HepG2 (cell line): ENCODE measurements around the gene SPATA12. TPM values are rescaled to one million over a fixed set of nuclear protein-coding genes. Genes with fewer than 3 reads are reported as not detected.

Experiments
- ATAC-seq: fragments of 200-7000 bp; cut with Tn5 transposase; 3 replicates; pipeline ENCODE4 v1.9.1; 2020; ENCODE audit warnings: mild to moderate bottlenecking, moderate library complexity
- BruUV-seq: library from RNA; stranded (reverse); fragments of 400-500 nt; replicated peaks from 2 replicates; lab custom pipeline; 2021; lab: Mats Ljungman, UMichigan
- CTCF ChIA-PET: fragments of 300-600 bp; formaldehyde crosslinking; extraction: SDS; loops from one replicate; lab custom pipeline; 2021; ENCODE audit warnings: low total read pairs, inconsistent platforms, low intra/inter-chr PET ratio; lab: Yijun Ruan, JAX
- POLR2A ChIA-PET: fragments of 350-600 bp; sonication (Branson Sonifier 250); formaldehyde crosslinking; loops from one replicate; lab custom pipeline; 2020; ENCODE audit warnings: antibody characterized with exemption, inconsistent platforms; lab: Yijun Ruan, JAX
- DNase-seq: peaks from one replicate; pipeline ENCODE4 v3.0.0-alpha.2; 2015; ENCODE audit warnings: low spot score
- FAIRE-seq: peaks from 3 replicates; lab custom pipeline; 2011; peaks lifted over from hg19 to GRCh38; lab: Jason Lieb, UNC
- H2AFZ ChIP-seq: one replicate; pipeline ENCODE4 v1.6.1; 2011; ENCODE audit warnings: low read length, inconsistent platforms
- H3K27ac ChIP-seq: fragments of 300-600 bp; 3 replicates; pipeline ENCODE4 v1.8.0; 2011; ENCODE audit warnings: mixed run types, mild to moderate bottlenecking, mixed read lengths, low read length, inconsistent platforms; ENCODE audit not compliant: insufficient read depth; ENCODE audit errors: extremely low read length
- H3K27me3 ChIP-seq, 2 experiments: fragments of 200-600 bp in 1 of 2; 2 replicates in 1 of 2; 3 replicates in 1 of 2; pipeline versions ENCODE4 v1.6.0 to v1.8.0; 2011; ENCODE audit warnings: low read length in 2 of 2, mild to moderate bottlenecking in 2 of 2, moderate library complexity in 2 of 2, inconsistent platforms in 1 of 2; ENCODE audit not compliant: insufficient read depth in 2 of 2, control insufficient read depth in 1 of 2
- H3K36me3 ChIP-seq, 2 experiments: fragments of 200-600 bp in 1 of 2; replicated peaks in 1 of 2; 2 replicates in 1 of 2; 3 replicates in 1 of 2; pipeline versions ENCODE4 v1.5.1 to v1.8.0; 2011; ENCODE audit warnings: low read length in 2 of 2, inconsistent platforms in 1 of 2; ENCODE audit not compliant: insufficient read depth in 2 of 2, control insufficient read depth in 1 of 2
- H3K4me1 ChIP-seq: 2 replicates; pipeline ENCODE4 v1.5.1; 2012; ENCODE audit warnings: low read length, inconsistent platforms; ENCODE audit not compliant: insufficient read depth
- H3K4me2 ChIP-seq: 2 replicates; pipeline ENCODE4 v1.6.0; 2011; ENCODE audit warnings: low read depth, low read length, inconsistent platforms
- H3K4me3 ChIP-seq, 3 experiments: fragments of 200-600 bp in 1 of 3; sonication (generic), shearing (Covaris generic) in 1 of 3; replicated peaks in 1 of 3; 2 replicates each; pipeline ENCODE4 v1.5.1; 2011 to 2016; ENCODE audit warnings: low read length in 3 of 3, inconsistent platforms in 2 of 3, low read depth in 2 of 3, mild to moderate bottlenecking in 2 of 3, control low read depth in 1 of 3, mixed read lengths in 1 of 3; ENCODE audit not compliant: insufficient read depth in 1 of 3
- H3K79me2 ChIP-seq: one replicate; pipeline ENCODE4 v1.6.1; 2011; ENCODE audit warnings: low read length, inconsistent platforms; ENCODE audit not compliant: insufficient read depth
- H3K9ac ChIP-seq: 2 replicates; pipeline ENCODE4 v1.6.0; 2011; ENCODE audit warnings: mild to moderate bottlenecking, low read depth, low read length, inconsistent platforms; ENCODE audit not compliant: insufficient read depth
- H3K9me3 ChIP-seq: 2 replicates; pipeline ENCODE4 v1.5.1; 2012; ENCODE audit warnings: mild to moderate bottlenecking, low read length
- H4K20me1 ChIP-seq: 2 replicates; pipeline ENCODE4 v1.6.0; 2011; ENCODE audit warnings: inconsistent platforms, mild to moderate bottlenecking, low read length, moderate library complexity; ENCODE audit not compliant: insufficient read depth
- ARHGAP35 ChIP-seq: sonication (generic); formaldehyde crosslinking; IDR thresholded peaks from 2 replicates; pipeline ENCODE4 v1.9.0; 2022; ENCODE audit warnings: mild to moderate bottlenecking, inconsistent platforms, moderate library complexity, missing genetic modification reagents, borderline replicate concordance
- DBP ChIP-seq: sonication (generic); formaldehyde crosslinking; IDR thresholded peaks from 2 replicates; pipeline ENCODE4 v1.4.0; 2020; ENCODE audit warnings: missing genetic modification reagents; ENCODE audit errors: not compliant biosample characterization
- FOSL2 ChIP-seq: sonication (generic); formaldehyde crosslinking; IDR thresholded peaks from 2 replicates; pipeline ENCODE4 v1.4.0; 2020; ENCODE audit warnings: missing genetic modification reagents
- FOXM1 ChIP-seq: sonication (generic); formaldehyde crosslinking; IDR thresholded peaks from 2 replicates; pipeline ENCODE4 v1.5.0; 2020; ENCODE audit warnings: missing genetic modification reagents
- GTF2F1 ChIP-seq: fragments of 150-350 bp; IDR thresholded peaks from 2 replicates; pipeline ENCODE4 v1.6.1; 2014; ENCODE audit warnings: low read length
- HIVEP1 ChIP-seq: sonication (generic); formaldehyde crosslinking; IDR thresholded peaks from 2 replicates; pipeline ENCODE4 v1.4.0; 2020; ENCODE audit warnings: mild to moderate bottlenecking, missing genetic modification reagents
- PCBP1 ChIP-seq: fragments of 200-400 bp; formaldehyde crosslinking; IDR thresholded peaks from 2 replicates; pipeline ENCODE4 v1.6.1; 2017; ENCODE audit warnings: mild to moderate bottlenecking, low read depth, low read length, borderline replicate concordance
- POLR2A ChIP-seq, 2 experiments: IDR thresholded peaks; 2 replicates each; pipeline ENCODE4 v1.6.1; 2011; ENCODE audit warnings: low read depth in 2 of 2, low read length in 2 of 2, mild to moderate bottlenecking in 1 of 2, moderate library complexity in 1 of 2; ENCODE audit not compliant: insufficient read depth in 1 of 2
- PRDM4 ChIP-seq: sonication (generic); formaldehyde crosslinking; IDR thresholded peaks from 2 replicates; pipeline ENCODE4 v1.9.0; 2021; ENCODE audit warnings: missing genetic modification reagents, borderline replicate concordance
- PRMT3 ChIP-seq: sonication (generic); formaldehyde crosslinking; IDR thresholded peaks from 2 replicates; pipeline ENCODE4 v1.8.1; 2022; ENCODE audit warnings: low read depth, mild to moderate bottlenecking, moderate library complexity, missing genetic modification reagents, borderline replicate concordance
- RFXANK ChIP-seq: IDR thresholded peaks from 2 replicates; pipeline ENCODE4 v1.6.1; 2016
- SMAD9 ChIP-seq: sonication (generic); formaldehyde crosslinking; IDR thresholded peaks from 2 replicates; pipeline ENCODE4 v1.5.1; 2020; ENCODE audit warnings: mild to moderate bottlenecking, missing genetic modification reagents
- ZNF207 ChIP-seq: fragments of 450-650 bp; IDR thresholded peaks from 2 replicates; pipeline ENCODE4 v1.6.1; 2016; ENCODE audit warnings: antibody characterized with exemption, borderline replicate concordance
- ZNF563 ChIP-seq: sonication (generic); formaldehyde crosslinking; IDR thresholded peaks from 2 replicates; pipeline ENCODE4 v1.8.0; 2022; ENCODE audit warnings: mild to moderate bottlenecking, moderate library complexity, missing genetic modification reagents
- WGBS: methylation state at CpG from one replicate; pipeline ENCODE4 v1.1.6; 2017; ENCODE audit warnings: low lambda C conversion rate; 5-methylcytosine and 5-hydroxymethylcytosine counted together
- in situ Hi-C: cut with HindIII; loops from 2 replicates; pipeline ENCODE4 v1.10.0; 2017; ENCODE audit warnings: low pct_unique_long_range_greater_than_20kb; ENCODE audit not compliant: extremely low pct_ligation_motif_present
- intact Hi-C: fragments of 100-400 bp; cut with micrococcal nuclease; formaldehyde crosslinking; loops from one replicate; pipeline ENCODE4 v1.10.0; 2022; ENCODE audit not compliant: unreplicated experiment
- polyA plus RNA-seq, 8 experiments: library from polyadenylated mRNA; depleted of rRNA in 3 of 8; stranded (reverse) in 7 of 8; unstranded in 1 of 8; fragments of >200 nt; fragmentation: Illumina TruSeq in 4 of 8; extraction: Trizol in 4 of 8; gene quantifications; 2 replicates each; pipeline versions ENCODE4 v1.2.1 to v1.2.3, GENCODE V29; 2011 to 2016; ENCODE audit warnings: low read depth in 4 of 8, missing spikeins in 1 of 8, mixed read lengths in 1 of 8; ENCODE audit not compliant: insufficient read depth in 1 of 8
- total RNA-seq, 5 experiments: library from RNA; depleted of rRNA; stranded (reverse); fragments of >200 nt; fragmentation: Illumina TruSeq; extraction: Trizol; gene quantifications; 2 replicates each; pipeline ENCODE4 v1.2.3, GENCODE V29; 2016; ENCODE audit warnings: low read depth in 1 of 5
- TF ChIP-seq, protein P1 (sequence below): sonication (generic); formaldehyde crosslinking; IDR thresholded peaks from 2 replicates; pipeline ENCODE4 v1.4.0; 2020; ENCODE audit warnings: low read depth, mild to moderate bottlenecking, missing genetic modification reagents
- TF ChIP-seq, protein P2 (sequence below): sonication (generic); formaldehyde crosslinking; IDR thresholded peaks from 2 replicates; pipeline ENCODE4 v1.4.0; 2020; ENCODE audit warnings: missing genetic modification reagents, mild to moderate bottlenecking, borderline replicate concordance
- TF ChIP-seq, protein P3 (sequence below), 2 experiments: fragments of 450-650 bp in 1 of 2; sonication (generic) in 1 of 2; formaldehyde crosslinking; IDR thresholded peaks; 2 replicates each; pipeline versions ENCODE4 v1.5.0 to v1.8.0; 2020 to 2022; ENCODE audit warnings: mild to moderate bottlenecking in 1 of 2, missing genetic modification reagents in 1 of 2

Gene SPATA12
- total and polyA plus RNA-seq, 2 of the 13 experiments (the other 11 are each of a cell fraction or from before 2014, with no cell fraction given) = 0.09 to 0.25 TPM

DNA sequence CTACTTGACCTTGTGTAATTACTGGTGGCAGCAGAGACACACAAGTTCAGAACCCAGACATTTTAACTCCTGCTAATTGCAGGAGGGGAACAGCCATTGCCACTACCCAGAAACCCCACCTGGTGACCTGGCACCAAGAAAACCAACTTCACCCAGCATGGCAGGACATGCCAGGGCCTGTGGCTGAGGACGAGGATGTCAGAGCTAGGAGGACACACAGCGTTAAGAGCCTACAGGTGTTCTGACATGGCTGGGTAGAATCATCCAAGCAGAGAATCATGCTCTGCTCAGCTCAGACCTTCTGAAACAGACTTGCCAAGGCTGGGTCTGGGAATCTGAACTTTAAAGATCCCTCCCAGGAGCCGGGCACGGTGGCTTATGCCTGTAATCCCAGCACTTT lies 11.7 kb upstream of the SPATA12 start:
- no peak for DNase-seq
- Histone ChIP-seq H3K4me2 (no peak overlapping the region), H4K20me1 (no peaks in the 10 kb centered on the region), H3K27me3 (no peaks in the 10 kb centered on the region), H2AFZ (no peak overlapping the region), H3K4me3 (no peak overlapping the region), H3K9me3 (no peaks in the 10 kb centered on the region), H3K36me3 (no peaks in the 10 kb centered on the region), H3K27ac (no peak overlapping the region)
- ChIA-PET POLR2A (no interaction called here), CTCF (no interaction called here)
- no peak for ATAC-seq
- WGBS = 90% methylated on average over 2 of the region's 4 CpGs
- FAIRE-seq = no peak
- no TSS peak for BruUV-seq
- intact Hi-C loops (no loop called here), in situ Hi-C loops (no loop called here)
- TF ChIP-seq FOXM1 = no peak
- no peak for TF ChIP-seq PCBP1
- TF ChIP-seq SMAD9 = no peak
- TF ChIP-seq ARHGAP35 (CRISPR knock-in tag) = no peak
- TF ChIP-seq, protein P1, sequence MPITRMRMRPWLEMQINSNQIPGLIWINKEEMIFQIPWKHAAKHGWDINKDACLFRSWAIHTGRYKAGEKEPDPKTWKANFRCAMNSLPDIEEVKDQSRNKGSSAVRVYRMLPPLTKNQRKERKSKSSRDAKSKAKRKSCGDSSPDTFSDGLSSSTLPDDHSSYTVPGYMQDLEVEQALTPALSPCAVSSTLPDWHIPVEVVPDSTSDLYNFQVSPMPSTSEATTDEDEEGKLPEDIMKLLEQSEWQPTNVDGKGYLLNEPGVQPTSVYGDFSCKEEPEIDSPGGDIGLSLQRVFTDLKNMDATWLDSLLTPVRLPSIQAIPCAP = no peak
- TF ChIP-seq DBP (CRISPR knock-in tag) = no peak
- TF ChIP-seq PRMT3 (CRISPR knock-in tag) = no peak
- no peak for TF ChIP-seq PRDM4 (CRISPR knock-in tag)
- TF ChIP-seq RFXANK = no peak
- TF ChIP-seq ZNF207 = no peak
- no peak for TF ChIP-seq ZNF563 (CRISPR knock-in tag)
- no peak for TF ChIP-seq HIVEP1
- TF ChIP-seq, protein P2, sequence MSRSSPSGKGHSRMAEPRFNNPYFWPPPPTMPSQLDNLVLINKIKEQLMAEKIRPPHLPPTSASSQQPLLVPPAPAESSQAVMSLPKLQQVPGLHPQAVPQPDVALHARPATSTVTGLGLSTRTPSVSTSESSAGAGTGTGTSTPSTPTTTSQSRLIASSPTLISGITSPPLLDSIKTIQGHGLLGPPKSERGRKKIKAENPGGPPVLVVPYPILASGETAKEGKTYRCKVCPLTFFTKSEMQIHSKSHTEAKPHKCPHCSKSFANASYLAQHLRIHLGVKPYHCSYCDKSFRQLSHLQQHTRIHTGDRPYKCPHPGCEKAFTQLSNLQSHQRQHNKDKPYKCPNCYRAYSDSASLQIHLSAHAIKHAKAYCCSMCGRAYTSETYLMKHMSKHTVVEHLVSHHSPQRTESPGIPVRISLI (CRISPR knock-in tag) = no peak
- TF ChIP-seq, protein P3, sequence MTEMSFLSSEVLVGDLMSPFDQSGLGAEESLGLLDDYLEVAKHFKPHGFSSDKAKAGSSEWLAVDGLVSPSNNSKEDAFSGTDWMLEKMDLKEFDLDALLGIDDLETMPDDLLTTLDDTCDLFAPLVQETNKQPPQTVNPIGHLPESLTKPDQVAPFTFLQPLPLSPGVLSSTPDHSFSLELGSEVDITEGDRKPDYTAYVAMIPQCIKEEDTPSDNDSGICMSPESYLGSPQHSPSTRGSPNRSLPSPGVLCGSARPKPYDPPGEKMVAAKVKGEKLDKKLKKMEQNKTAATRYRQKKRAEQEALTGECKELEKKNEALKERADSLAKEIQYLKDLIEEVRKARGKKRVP (CRISPR knock-in tag; IDR thresholded peaks at IDR 0.05) = no peak
- no peak for TF ChIP-seq GTF2F1
- no peak for TF ChIP-seq POLR2A (IDR thresholded peaks at IDR 0.05; ENCODE audit: insufficient read depth in 1 of 2, low read depth in 2 of 2, low read length in 2 of 2)
- no peak for TF ChIP-seq FOSL2
- TF ChIP-seq, all 625 proteins: peak for 0
- no peak overlapping the region for H3K9ac ChIP-seq
- peaks cover 2% of the 10 kb centered on the region for H3K79me2 ChIP-seq
- H3K4me1 ChIP-seq = peaks cover 34% of the 10 kb centered on the region
